HFF-Myc (cell line): ENCODE measurements around the gene PRKAR1B.
A peak's percentile ranks its signal among the peaks of the same experiment; 100 is the strongest.

Experiments
- DNase-seq: peaks from one replicate; pipeline ENCODE4 v3.0.0-alpha.2; 2011; ENCODE audit warnings: low read depth; ENCODE audit errors: extremely low read depth
- H3K4me3 ChIP-seq: replicated peaks from 2 replicates; pipeline ENCODE4 v1.5.1; 2011; ENCODE audit warnings: low read depth, mild to moderate bottlenecking, control low read depth, low read length
- CTCF ChIP-seq: IDR thresholded peaks from 2 replicates; pipeline ENCODE4 v1.5.1; 2012; ENCODE audit warnings: mild to moderate bottlenecking, low read depth, low read length, control low read depth; ENCODE audit errors: missing control alignments

Gene PRKAR1B

GRCh38 chr7:520503-521161, 206.4 kb downstream of the PRKAR1B start:
- TF ChIP-seq CTCF = no peak
- no peak for DNase-seq
- no peak overlapping the region for H3K4me3 ChIP-seq

GRCh38 chr7:519484-520390, 207.3 kb downstream of the PRKAR1B start, which contains the start of gene PDGFA:
Gene PDGFA, minus strand, starts transcription at chr7:519846. Its CDS starts 845 bp downstream, at chr7:519001.
- peak within 1 kb of the TSS; percentile 38 for H3K4me3 ChIP-seq
- DNase-seq = no peak
- no peak for TF ChIP-seq CTCF

GRCh38 chr7:518630-519483, 208.2 kb downstream of the PRKAR1B start:
- TF ChIP-seq CTCF = no peak
- H3K4me3 ChIP-seq = peak overlapping the region; percentile 38
- no peak for DNase-seq

- H3K4me3 ChIP-seq = peak overlapping the region; percentile 38
- no peak for TF ChIP-seq CTCF
- no peak for DNase-seq
Observed at GRCh38 chr7:517774-518629, 209.1 kb downstream of the PRKAR1B start.

- DNase-seq = no peak
- no peak for TF ChIP-seq CTCF
- no peak overlapping the region for H3K4me3 ChIP-seq
Observed at GRCh38 chr7:516606-517456, 210.2 kb downstream of the PRKAR1B start.
